HG03139 (cell line): Measurements from ENCODE around the gene INTS14.

Experiments used
- ATAC-seq: cut with Tn5 transposase; IDR thresholded peaks from one replicate; pipeline ENCODE4 v1.9.1; 2021; ENCODE audit not compliant: unreplicated experiment

The INTS14 gene

GRCh38 chr15:65610871-65611718 lies at the start of gene INTS14:
Gene INTS14, minus strand, starts transcription at chr15:65611131. Its CDS starts 3,751 bp downstream, at chr15:65607380.
- ATAC-seq, result peak; percentile 94

GRCh38 chr15:65659502-65660052 lies 48.6 kb upstream of the INTS14 start:
- no peak for ATAC-seq

- no peak for ATAC-seq
These were observed 44.5 kb upstream of the INTS14 start for GRCh38 chr15:65655457-65655856.

GRCh38 chr15:65655026-65655425 lies 44.1 kb upstream of the INTS14 start:
- no peak for ATAC-seq

GRCh38 chr15:65653801-65654521 lies 43.0 kb upstream of the INTS14 start:
- no peak for ATAC-seq

GRCh38 chr15:65653341-65653740 lies 42.4 kb upstream of the INTS14 start:
- ATAC-seq, result no peak

- no peak for ATAC-seq
These were observed 41.2 kb upstream of the INTS14 start for GRCh38 chr15:65651831-65652749.

- ATAC-seq, result no peak
These were observed 40.1 kb upstream of the INTS14 start for GRCh38 chr15:65651042-65651322.

- no peak for ATAC-seq
These were observed 39.5 kb upstream of the INTS14 start for GRCh38 chr15:65650312-65651041.

GRCh38 chr15:65646486-65646885 lies 35.6 kb upstream of the INTS14 start:
- no peak for ATAC-seq

- no peak for ATAC-seq
These were observed 34.5 kb upstream of the INTS14 start for GRCh38 chr15:65645392-65645791.

GRCh38 chr15:65644282-65644681 lies 33.4 kb upstream of the INTS14 start:
- ATAC-seq, result no peak

GRCh38 chr15:65642594-65642993 lies 31.7 kb upstream of the INTS14 start:
- no peak for ATAC-seq

- no peak for ATAC-seq
These were observed 31.0 kb upstream of the INTS14 start for GRCh38 chr15:65641768-65642475.

- ATAC-seq, result no peak
These were observed 28.6 kb upstream of the INTS14 start for GRCh38 chr15:65639509-65639908.

- ATAC-seq, result no peak
These were observed 27.8 kb upstream of the INTS14 start for GRCh38 chr15:65638681-65639089.

- ATAC-seq, result no peak
These were observed 27.2 kb upstream of the INTS14 start for GRCh38 chr15:65638109-65638508.

GRCh38 chr15:65634356-65634755 lies 23.4 kb upstream of the INTS14 start:
- ATAC-seq, result no peak

- no peak for ATAC-seq
These were observed 22.8 kb upstream of the INTS14 start for GRCh38 chr15:65633752-65634151.
